GM19238 (cell line): Measurements from ENCODE around the gene LRRC74A.
A peak's percentile ranks its signal among the peaks of the same experiment; 100 is the strongest.

ENCODE experiments used
- DNase-seq: peaks from one replicate; pipeline ENCODE4 v3.0.0; 2011; ENCODE audit warnings: low spot score; ENCODE audit not compliant: insufficient read length

Gene LRRC74A

GRCh38 chr14:76810525-76810924 lies 15.7 kb upstream of the LRRC74A start:
- no peak for DNase-seq

GRCh38 chr14:76810953-76811400 lies 15.2 kb upstream of the LRRC74A start:
- no peak for DNase-seq

- no peak for DNase-seq
Measured at GRCh38 chr14:76811561-76811960, 14.6 kb upstream of the LRRC74A start.

- no peak for DNase-seq
Measured at GRCh38 chr14:76812093-76812421, 14.2 kb upstream of the LRRC74A start.

GRCh38 chr14:76812422-76813383 lies 13.5 kb upstream of the LRRC74A start, which contains the start of gene ANGEL1:
TSS of gene ANGEL1 (minus strand) at chr14:76812882. CDS start at chr14:76812827, 55 bp downstream.
- peak; percentile 86 for DNase-seq

GRCh38 chr14:76814726-76815645 lies 11.2 kb upstream of the LRRC74A start:
- no peak for DNase-seq

GRCh38 chr14:76820700-76821099 lies 5.5 kb upstream of the LRRC74A start:
- no peak for DNase-seq

GRCh38 chr14:76827696-76828296 lies 1.6 kb downstream of the LRRC74A start:
- DNase-seq: no peak

GRCh38 chr14:76828339-76829012 lies 2.3 kb downstream of the LRRC74A start:
- no peak for DNase-seq

GRCh38 chr14:76829013-76829365 lies 2.8 kb downstream of the LRRC74A start:
- DNase-seq: no peak

- no peak for DNase-seq
Measured at GRCh38 chr14:76829650-76830421, 3.6 kb downstream of the LRRC74A start.

GRCh38 chr14:76830556-76830955 lies 4.3 kb downstream of the LRRC74A start:
- DNase-seq: no peak

- DNase-seq: no peak
Measured at GRCh38 chr14:76832503-76832988, 6.3 kb downstream of the LRRC74A start.

GRCh38 chr14:76833011-76833410 lies 6.8 kb downstream of the LRRC74A start:
- DNase-seq: no peak

GRCh38 chr14:76834241-76834661 lies 8.0 kb downstream of the LRRC74A start:
- no peak for DNase-seq

GRCh38 chr14:76836029-76836630 lies 9.9 kb downstream of the LRRC74A start:
- DNase-seq: no peak

GRCh38 chr14:76837524-76837923 lies 11.3 kb downstream of the LRRC74A start:
- DNase-seq: no peak

- no peak for DNase-seq
Measured at GRCh38 chr14:76842414-76842813, 16.2 kb downstream of the LRRC74A start.

GRCh38 chr14:76844223-76844622 lies 18.0 kb downstream of the LRRC74A start:
- DNase-seq: no peak
